22Rv1 (cell line): Measurements from ENCODE around the gene ZNF423.

ENCODE experiments used
- H3K27ac ChIP-seq: fragments of 450-650 bp; 2 replicates; pipeline ENCODE4 v1.5.1; 2017
- CTCF ChIP-seq: fragments of 450-650 bp; IDR thresholded peaks from 2 replicates; pipeline ENCODE4 v1.5.1; 2017; ENCODE audit warnings: mild to moderate bottlenecking
- ZFX ChIP-seq: fragments of 450-650 bp; IDR thresholded peaks from 2 replicates; pipeline ENCODE4 v1.6.1; 2017; ENCODE audit warnings: antibody characterized with exemption, borderline replicate concordance

The ZNF423 gene

GRCh38 chr16:49809561-49809960 lies 46.4 kb downstream of the ZNF423 start:
- H3K27ac ChIP-seq: no peak overlapping the region
- no peak for TF ChIP-seq ZFX
- TF ChIP-seq CTCF: no peak

- TF ChIP-seq ZFX (no peak), CTCF (no peak)
- H3K27ac ChIP-seq: no peak overlapping the region
These were observed 46.9 kb downstream of the ZNF423 start for GRCh38 chr16:49809062-49809461.

GRCh38 chr16:49806446-49806845 lies 49.5 kb downstream of the ZNF423 start:
- TF ChIP-seq ZFX: no peak
- no peak for TF ChIP-seq CTCF
- no peak overlapping the region for H3K27ac ChIP-seq

- no peak overlapping the region for H3K27ac ChIP-seq
- no peak for TF ChIP-seq CTCF
These were observed 54.6 kb downstream of the ZNF423 start for GRCh38 chr16:49801290-49801689.

GRCh38 chr16:49800876-49801275 lies 55.0 kb downstream of the ZNF423 start:
- no peak overlapping the region for H3K27ac ChIP-seq
- no peak for TF ChIP-seq ZFX

GRCh38 chr16:49800441-49800840 lies 55.5 kb downstream of the ZNF423 start:
- no peak overlapping the region for H3K27ac ChIP-seq
- no peak for TF ChIP-seq ZFX
- TF ChIP-seq CTCF: no peak

- TF ChIP-seq CTCF: no peak
- H3K27ac ChIP-seq: no peak overlapping the region
These were observed 56.7 kb downstream of the ZNF423 start for GRCh38 chr16:49799172-49799571.

GRCh38 chr16:49795513-49795912 lies 60.4 kb downstream of the ZNF423 start:
- no peak for TF ChIP-seq CTCF
- no peak for TF ChIP-seq ZFX
- no peak overlapping the region for H3K27ac ChIP-seq
